ENCODE results near the gene CLTCL1.

DNA sequence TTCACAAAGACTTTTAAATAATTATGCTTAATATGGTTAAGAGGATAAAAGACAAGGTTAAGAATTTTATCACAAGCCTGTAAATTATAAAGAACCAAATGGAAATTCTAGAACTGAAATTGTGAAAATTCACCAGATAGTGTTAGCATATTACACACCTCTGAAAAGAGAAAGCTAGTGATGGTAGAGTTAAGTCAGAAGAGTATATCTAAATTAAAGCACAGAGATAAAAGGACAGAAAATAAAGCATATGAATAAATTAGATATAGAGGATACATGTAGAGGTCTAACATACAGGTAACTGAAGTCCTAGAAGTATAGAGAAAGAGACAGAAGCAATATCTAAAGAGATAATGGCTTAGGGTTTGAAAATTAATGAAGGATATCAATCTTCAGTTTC lies 4.2 kb upstream of the CLTCL1 start:
- no peak for TF ChIP-seq RXRA (IDR thresholded peaks at IDR 0.05)
- TF ChIP-seq, protein P1, sequence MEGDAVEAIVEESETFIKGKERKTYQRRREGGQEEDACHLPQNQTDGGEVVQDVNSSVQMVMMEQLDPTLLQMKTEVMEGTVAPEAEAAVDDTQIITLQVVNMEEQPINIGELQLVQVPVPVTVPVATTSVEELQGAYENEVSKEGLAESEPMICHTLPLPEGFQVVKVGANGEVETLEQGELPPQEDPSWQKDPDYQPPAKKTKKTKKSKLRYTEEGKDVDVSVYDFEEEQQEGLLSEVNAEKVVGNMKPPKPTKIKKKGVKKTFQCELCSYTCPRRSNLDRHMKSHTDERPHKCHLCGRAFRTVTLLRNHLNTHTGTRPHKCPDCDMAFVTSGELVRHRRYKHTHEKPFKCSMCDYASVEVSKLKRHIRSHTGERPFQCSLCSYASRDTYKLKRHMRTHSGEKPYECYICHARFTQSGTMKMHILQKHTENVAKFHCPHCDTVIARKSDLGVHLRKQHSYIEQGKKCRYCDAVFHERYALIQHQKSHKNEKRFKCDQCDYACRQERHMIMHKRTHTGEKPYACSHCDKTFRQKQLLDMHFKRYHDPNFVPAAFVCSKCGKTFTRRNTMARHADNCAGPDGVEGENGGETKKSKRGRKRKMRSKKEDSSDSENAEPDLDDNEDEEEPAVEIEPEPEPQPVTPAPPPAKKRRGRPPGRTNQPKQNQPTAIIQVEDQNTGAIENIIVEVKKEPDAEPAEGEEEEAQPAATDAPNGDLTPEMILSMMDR (IDR thresholded peaks at IDR 0.05; ENCODE audit: low read depth, low read length, missing input control), result no peak
- TF ChIP-seq SP1 (IDR thresholded peaks at IDR 0.05), result no peak
- TF ChIP-seq RAD21 (IDR thresholded peaks at IDR 0.05), result no peak
- TF ChIP-seq GABPA (IDR thresholded peaks at IDR 0.05 in 1 of 2, conservative IDR thresholded peaks at IDR 0.05 in 1 of 2), result no peak
- no peak for TF ChIP-seq YY1 (IDR thresholded peaks at IDR 0.05)
- TF ChIP-seq, protein P2, sequence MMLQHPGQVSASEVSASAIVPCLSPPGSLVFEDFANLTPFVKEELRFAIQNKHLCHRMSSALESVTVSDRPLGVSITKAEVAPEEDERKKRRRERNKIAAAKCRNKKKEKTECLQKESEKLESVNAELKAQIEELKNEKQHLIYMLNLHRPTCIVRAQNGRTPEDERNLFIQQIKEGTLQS (IDR thresholded peaks at IDR 0.05), result no peak
- TF ChIP-seq, protein P3, sequence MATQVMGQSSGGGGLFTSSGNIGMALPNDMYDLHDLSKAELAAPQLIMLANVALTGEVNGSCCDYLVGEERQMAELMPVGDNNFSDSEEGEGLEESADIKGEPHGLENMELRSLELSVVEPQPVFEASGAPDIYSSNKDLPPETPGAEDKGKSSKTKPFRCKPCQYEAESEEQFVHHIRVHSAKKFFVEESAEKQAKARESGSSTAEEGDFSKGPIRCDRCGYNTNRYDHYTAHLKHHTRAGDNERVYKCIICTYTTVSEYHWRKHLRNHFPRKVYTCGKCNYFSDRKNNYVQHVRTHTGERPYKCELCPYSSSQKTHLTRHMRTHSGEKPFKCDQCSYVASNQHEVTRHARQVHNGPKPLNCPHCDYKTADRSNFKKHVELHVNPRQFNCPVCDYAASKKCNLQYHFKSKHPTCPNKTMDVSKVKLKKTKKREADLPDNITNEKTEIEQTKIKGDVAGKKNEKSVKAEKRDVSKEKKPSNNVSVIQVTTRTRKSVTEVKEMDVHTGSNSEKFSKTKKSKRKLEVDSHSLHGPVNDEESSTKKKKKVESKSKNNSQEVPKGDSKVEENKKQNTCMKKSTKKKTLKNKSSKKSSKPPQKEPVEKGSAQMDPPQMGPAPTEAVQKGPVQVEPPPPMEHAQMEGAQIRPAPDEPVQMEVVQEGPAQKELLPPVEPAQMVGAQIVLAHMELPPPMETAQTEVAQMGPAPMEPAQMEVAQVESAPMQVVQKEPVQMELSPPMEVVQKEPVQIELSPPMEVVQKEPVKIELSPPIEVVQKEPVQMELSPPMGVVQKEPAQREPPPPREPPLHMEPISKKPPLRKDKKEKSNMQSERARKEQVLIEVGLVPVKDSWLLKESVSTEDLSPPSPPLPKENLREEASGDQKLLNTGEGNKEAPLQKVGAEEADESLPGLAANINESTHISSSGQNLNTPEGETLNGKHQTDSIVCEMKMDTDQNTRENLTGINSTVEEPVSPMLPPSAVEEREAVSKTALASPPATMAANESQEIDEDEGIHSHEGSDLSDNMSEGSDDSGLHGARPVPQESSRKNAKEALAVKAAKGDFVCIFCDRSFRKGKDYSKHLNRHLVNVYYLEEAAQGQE (IDR thresholded peaks at IDR 0.05), result no peak
- TF ChIP-seq, protein P4, sequence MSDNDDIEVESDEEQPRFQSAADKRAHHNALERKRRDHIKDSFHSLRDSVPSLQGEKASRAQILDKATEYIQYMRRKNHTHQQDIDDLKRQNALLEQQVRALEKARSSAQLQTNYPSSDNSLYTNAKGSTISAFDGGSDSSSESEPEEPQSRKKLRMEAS (IDR thresholded peaks at IDR 0.05), result no peak
- no peak for TF ChIP-seq TAF1 (conservative IDR thresholded peaks at IDR 0.05)

All from liver (tissue), 3 donors.